ENCODE measurements around the gene COL3A1. TPM values are rescaled to one million over a fixed set of nuclear protein-coding genes. Genes with fewer than 3 reads are reported as not detected.

COL3A1 gene
- total RNA-seq, 2 experiments from 2014 or later: not detected

- H3K4me3 Mint-ChIP-seq: no peak overlapping the region
- H3K27me3 Mint-ChIP-seq: no peaks in the 10 kb centered on the region
- H3K27ac Mint-ChIP-seq: no peak overlapping the region
- ChIA-PET CTCF (no interaction called here), POLR2A (no interaction called here)
- DNase-seq: no peak
- H3K9me3 Mint-ChIP-seq: no peaks in the 10 kb centered on the region
- no peaks in the 10 kb centered on the region for H3K4me1 Mint-ChIP-seq
- H3K36me3 Mint-ChIP-seq (ENCODE audit: low read depth): no peaks in the 10 kb centered on the region
Measured at GRCh38 chr2:189048189-189048588, 74.0 kb downstream of the COL3A1 start.

- CTCF ChIA-PET: no interaction called here
- POLR2A ChIA-PET: no interaction called here
- Mint-ChIP-seq H3K4me1 (no peaks in the 10 kb centered on the region), H3K27ac (no peak overlapping the region), H3K27me3 (no peaks in the 10 kb centered on the region), H3K9me3 (no peaks in the 10 kb centered on the region), H3K36me3 (ENCODE audit: low read depth) (no peaks in the 10 kb centered on the region), H3K4me3 (no peak overlapping the region)
- DNase-seq: no peak
Measured at GRCh38 chr2:189049709-189050164, 75.6 kb downstream of the COL3A1 start.

- POLR2A ChIA-PET: no interaction called here
- CTCF ChIA-PET: no interaction called here
Measured at GRCh38 chr2:189050165-189050712, 76.1 kb downstream of the COL3A1 start.

GRCh38 chr2:189056200-189057106, 82.3 kb downstream of the COL3A1 start:
- ChIA-PET POLR2A (no interaction called here), CTCF (no interaction called here)
- no peak for DNase-seq
- Mint-ChIP-seq H3K4me1 (no peaks in the 10 kb centered on the region), H3K9me3 (no peaks in the 10 kb centered on the region), H3K36me3 (ENCODE audit: low read depth) (no peaks in the 10 kb centered on the region), H3K4me3 (no peak overlapping the region), H3K27me3 (no peaks in the 10 kb centered on the region), H3K27ac (no peak overlapping the region)

More at GRCh38 chr2:189050165-189050712, 76.1 kb downstream of the COL3A1 start:
- no peak overlapping the region for H3K27ac Mint-ChIP-seq
- H3K4me3 Mint-ChIP-seq: no peak overlapping the region
- no peaks in the 10 kb centered on the region for H3K4me1 Mint-ChIP-seq
- no peak for DNase-seq
- no peaks in the 10 kb centered on the region for H3K27me3 Mint-ChIP-seq
- H3K9me3 Mint-ChIP-seq: no peaks in the 10 kb centered on the region
- H3K36me3 Mint-ChIP-seq (ENCODE audit: low read depth): no peaks in the 10 kb centered on the region

- H3K4me1 Mint-ChIP-seq: no peaks in the 10 kb centered on the region
- H3K27ac Mint-ChIP-seq: no peak overlapping the region
- POLR2A ChIA-PET: no interaction called here
- CTCF ChIA-PET: no interaction called here
- no peaks in the 10 kb centered on the region for H3K27me3 Mint-ChIP-seq
- no peaks in the 10 kb centered on the region for H3K36me3 Mint-ChIP-seq (ENCODE audit: low read depth)
- no peak for DNase-seq
- H3K4me3 Mint-ChIP-seq: no peak overlapping the region
- no peaks in the 10 kb centered on the region for H3K9me3 Mint-ChIP-seq
Measured at GRCh38 chr2:189057316-189057715, 83.1 kb downstream of the COL3A1 start.

DNA sequence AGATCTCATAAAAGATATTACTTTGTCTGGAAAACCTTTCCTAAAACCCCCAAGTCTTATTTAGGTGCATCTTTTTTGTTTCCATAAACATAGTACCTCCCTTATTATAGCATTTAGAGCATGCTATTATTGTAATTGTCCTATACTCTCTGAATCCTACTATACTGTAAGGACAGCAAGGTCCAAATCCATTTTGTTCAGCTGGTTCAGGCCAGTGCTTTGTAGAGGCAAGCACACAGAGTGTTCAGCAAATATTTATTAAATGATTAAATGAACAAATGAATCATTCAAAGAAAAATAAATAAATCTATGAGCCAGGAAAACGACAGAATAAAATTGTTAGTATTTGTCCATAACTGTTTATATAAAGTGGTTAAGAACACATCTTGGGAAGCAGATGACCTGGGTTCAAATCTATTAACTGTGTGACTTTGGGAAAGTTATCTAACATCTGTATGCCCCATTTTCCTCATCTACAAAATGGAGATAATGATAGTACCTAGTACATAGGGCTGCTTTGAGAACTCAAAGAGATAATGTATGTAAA, 86.0 kb downstream of the COL3A1 start:
- Mint-ChIP-seq H3K4me3 (no peak overlapping the region), H3K27me3 (no peaks in the 10 kb centered on the region), H3K9me3 (no peaks in the 10 kb centered on the region), H3K27ac (no peak overlapping the region), H3K36me3 (ENCODE audit: low read depth) (no peaks in the 10 kb centered on the region), H3K4me1 (no peaks in the 10 kb centered on the region)
- DNase-seq: no peak
- CTCF ChIA-PET: no interaction called here
- POLR2A ChIA-PET: no interaction called here

Small RNAs within 50 kb of the gene (microRNA-seq; reads per million reads assigned to microRNA genes)
- not detected for gene MIR1245A (ENCODE audit: borderline microRNAs expressed, borderline replicate concordance)
- not detected for gene MIR1245B (ENCODE audit: borderline microRNAs expressed, borderline replicate concordance)
- gene MIR3606 (ENCODE audit: borderline microRNAs expressed, borderline replicate concordance): not detected

Other genes with a start within 250 kb of the COL3A1 start
- under 1 TPM; 0.37 to 0.72 TPM for gene COL5A2, start 205.4 kb downstream of the COL3A1 start, total RNA-seq

Measured in activated CD4-positive, alpha-beta T cell treated with anti-CD3 and anti-CD28 coated beads, Interleukin-2, amount 10 ng/mL, durations not matched to agents 7 days and 5 days (primary cell).